Common myeloid progenitor, CD34-positive (primary cell): ENCODE results near the gene GNAO1.

Source experiments
- CTCF ChIA-PET: fragments of 350-600 bp; sonication (Branson Sonifier 250); formaldehyde crosslinking; loops from one replicate; lab custom pipeline; 2021; ENCODE audit warnings: antibody characterized with exemption; lab: Charles Lee
- POLR2A ChIA-PET: fragments of 350-600 bp; sonication (Branson Sonifier 250); formaldehyde crosslinking; loops from one replicate; lab custom pipeline; 2021; ENCODE audit warnings: antibody characterized with exemption; lab: Charles Lee
- DNase-seq, 3 donors: peaks; one replicate each; pipeline versions ENCODE4 v3.0.0 to v3.0.0-alpha.2; 2013
- H3K27ac ChIP-seq, 2 experiments: 1 replicate in 1 of 2; 2 replicates in 1 of 2; pipeline ENCODE4 v1.7.0; 2013; ENCODE audit warnings: inconsistent platforms in 2 of 2, low read length in 2 of 2, mild to moderate bottlenecking in 2 of 2, low read depth in 1 of 2, moderate library complexity in 1 of 2; ENCODE audit not compliant: severe bottlenecking in 2 of 2, insufficient read depth in 1 of 2, poor library complexity in 1 of 2
- H3K27me3 ChIP-seq, 5 experiments: replicated peaks in 2 of 5; 1 replicate in 3 of 5; 2 replicates in 2 of 5; pipeline versions ENCODE4 v1.6.1 to v1.7.0; 2013; ENCODE audit warnings: low read length in 4 of 5, mild to moderate bottlenecking in 2 of 5, moderate library complexity in 2 of 5, inconsistent platforms in 1 of 5; ENCODE audit not compliant: insufficient read depth in 5 of 5, control insufficient read depth in 4 of 5
- H3K36me3 ChIP-seq, 4 experiments: 1 replicate in 2 of 4; 2 replicates in 2 of 4; pipeline versions ENCODE4 v1.6.1 to v1.7.0; 2013; ENCODE audit warnings: low read length in 3 of 4, control low read depth in 1 of 4, mild to moderate bottlenecking in 1 of 4; ENCODE audit not compliant: control insufficient read depth in 4 of 4, insufficient read depth in 4 of 4
- H3K4me1 ChIP-seq, 4 experiments: 1 replicate in 3 of 4; 2 replicates in 1 of 4; pipeline versions ENCODE4 v1.6.1 to v1.7.1; 2013; ENCODE audit warnings: low read length in 3 of 4, mild to moderate bottlenecking in 3 of 4, control low read depth in 1 of 4, inconsistent platforms in 1 of 4, moderate library complexity in 1 of 4; ENCODE audit not compliant: control insufficient read depth in 4 of 4, insufficient read depth in 4 of 4; ENCODE audit errors: control extremely low read depth in 1 of 4
- H3K4me3 ChIP-seq, 7 experiments: 1 replicate in 4 of 7; 2 replicates in 3 of 7; pipeline versions ENCODE4 v1.5.1 to v1.7.0; 2013; ENCODE audit warnings: mild to moderate bottlenecking in 7 of 7, low read length in 6 of 7, moderate library complexity in 6 of 7, inconsistent platforms in 2 of 7, low read depth in 2 of 7, control low read depth in 1 of 7; ENCODE audit not compliant: insufficient read depth in 4 of 7, control insufficient read depth in 1 of 7; ENCODE audit errors: extremely low read depth in 1 of 7
- H3K9me3 ChIP-seq, 5 experiments: 1 replicate in 4 of 5; 2 replicates in 1 of 5; pipeline versions ENCODE4 v1.6.1 to v1.7.1; 2013; ENCODE audit warnings: low read length in 4 of 5, mild to moderate bottlenecking in 2 of 5, inconsistent platforms in 1 of 5, low read depth in 1 of 5, moderate library complexity in 1 of 5; ENCODE audit not compliant: control insufficient read depth in 4 of 5, insufficient read depth in 2 of 5; ENCODE audit errors: control extremely low read depth in 1 of 5
- WGBS: methylation state at CpG from one replicate; pipeline ENCODE4 v1.1.5; 2013; ENCODE audit not compliant: insufficient coverage; 5-methylcytosine and 5-hydroxymethylcytosine counted together

GNAO1 gene

GRCh38 chr16:56259425-56259779, 68.1 kb downstream of the GNAO1 start:
- POLR2A ChIA-PET: no interaction called here
- CTCF ChIA-PET: interaction anchor here (0.7 to 2.0 kb wide), 4 partner anchors 10 to 59 kb away, joined by 3 to 7 read pairs (median 4); no protein-coding TSS in a partner anchor
- peaks cover 0 to 3% (median 0%) of the 10 kb centered on the region in 5 experiments for H3K9me3 ChIP-seq

GRCh38 chr16:56260378-56261160, 69.3 kb downstream of the GNAO1 start:
- CTCF ChIA-PET: interaction anchor here (2.0 kb wide), 2 partner anchors 11 to 57 kb away, joined by 4 to 7 read pairs; no protein-coding TSS in a partner anchor
- DNase-seq: no peak
- peaks cover 3 to 32% (median 26%) of the 10 kb centered on the region in 4 experiments for H3K4me1 ChIP-seq
- no peaks in the 10 kb centered on the region for H3K36me3 ChIP-seq
- H3K9me3 ChIP-seq: peaks cover 0 to 3% (median 0%) of the 10 kb centered on the region in 5 experiments
- no peak overlapping the region for H3K27ac ChIP-seq
- POLR2A ChIA-PET: no interaction called here
- no peak overlapping the region for H3K4me3 ChIP-seq
- no peaks in the 10 kb centered on the region for H3K27me3 ChIP-seq
- 97% methylated on average over 11 of the region's 13 CpGs for WGBS

More at GRCh38 chr16:56259425-56259779, 68.1 kb downstream of the GNAO1 start:
- WGBS: 100% methylated on average over 3 of the region's 4 CpGs
- Histone ChIP-seq H3K36me3 (no peaks in the 10 kb centered on the region), H3K27me3 (no peaks in the 10 kb centered on the region), H3K4me1 (peaks cover 3 to 29% (median 25%) of the 10 kb centered on the region in 4 experiments), H3K27ac (no peak overlapping the region), H3K4me3 (no peak overlapping the region)
- no peak for DNase-seq

GRCh38 chr16:56261656-56262055, 70.4 kb downstream of the GNAO1 start:
- no peaks in the 10 kb centered on the region for H3K36me3 ChIP-seq
- H3K4me3 ChIP-seq: peak overlapping the region in 1 of 7 experiments; percentile 45
- no peaks in the 10 kb centered on the region for H3K9me3 ChIP-seq
- 95% methylated on average over 7 of the region's 7 CpGs for WGBS
- H3K27me3 ChIP-seq: no peaks in the 10 kb centered on the region
- POLR2A ChIA-PET: interaction anchor here (1.5 kb wide), 1 partner anchor 12 kb away, joined by 3 read pairs; no protein-coding TSS in a partner anchor
- CTCF ChIA-PET: interaction anchor here (0.8 to 2.3 kb wide), 4 partner anchors 8 to 46 kb away, joined by 3 to 10 read pairs (median 5); no protein-coding TSS in a partner anchor
- H3K27ac ChIP-seq: no peak overlapping the region
- peak in 1 of 3 donors; percentile 6 for DNase-seq
- H3K4me1 ChIP-seq: peaks cover 3 to 32% (median 26%) of the 10 kb centered on the region in 4 experiments

- no peaks in the 10 kb centered on the region for H3K9me3 ChIP-seq
- WGBS: 50% methylated on average over 2 of the region's 5 CpGs
- H3K27me3 ChIP-seq: no peaks in the 10 kb centered on the region
- H3K36me3 ChIP-seq: no peaks in the 10 kb centered on the region
- peaks cover 3 to 32% (median 26%) of the 10 kb centered on the region in 4 experiments for H3K4me1 ChIP-seq
- peak overlapping the region in 3 of 7 experiments; percentile 18 to 45 (median 32) for H3K4me3 ChIP-seq
- H3K27ac ChIP-seq: no peak overlapping the region
- POLR2A ChIA-PET: interaction anchor here (1.5 kb wide), 1 partner anchor 12 kb away, joined by 3 read pairs; no protein-coding TSS in a partner anchor
- CTCF ChIA-PET: interaction anchor here (0.8 to 2.3 kb wide), 6 partner anchors 9 to 46 kb away, joined by 3 to 10 read pairs (median 6); no protein-coding TSS in a partner anchor
- peak; percentile 25 to 89 (median 81) for DNase-seq
These were observed 70.9 kb downstream of the GNAO1 start for GRCh38 chr16:56262148-56262547.

GRCh38 chr16:56262551-56263245, 71.4 kb downstream of the GNAO1 start:
- DNase-seq: no peak
- no peaks in the 10 kb centered on the region for H3K36me3 ChIP-seq
- POLR2A ChIA-PET: interaction anchor here (1.5 kb wide), 1 partner anchor 13 kb away, joined by 3 read pairs; no protein-coding TSS in a partner anchor
- peaks cover 3 to 32% (median 26%) of the 10 kb centered on the region in 4 experiments for H3K4me1 ChIP-seq
- CTCF ChIA-PET: interaction anchor here (0.8 to 2.8 kb wide), 10 partner anchors 9 to 57 kb away, joined by 3 to 11 read pairs (median 5); no protein-coding TSS in a partner anchor
- H3K27ac ChIP-seq: no peak overlapping the region
- WGBS: 78% methylated on average over 6 of the region's 9 CpGs
- no peaks in the 10 kb centered on the region for H3K27me3 ChIP-seq
- peak overlapping the region in 3 of 7 experiments; percentile 18 to 45 (median 32) for H3K4me3 ChIP-seq
- no peaks in the 10 kb centered on the region for H3K9me3 ChIP-seq

- no peak overlapping the region for H3K4me3 ChIP-seq
- no peak overlapping the region for H3K27ac ChIP-seq
- H3K36me3 ChIP-seq: no peaks in the 10 kb centered on the region
- CTCF ChIA-PET: interaction anchor here (0.8 to 2.8 kb wide), 12 partner anchors 10 to 58 kb away, joined by 3 to 12 read pairs (median 4); no protein-coding TSS in a partner anchor
- POLR2A ChIA-PET: no interaction called here
- peaks cover 3 to 32% (median 26%) of the 10 kb centered on the region in 4 experiments for H3K4me1 ChIP-seq
- no peaks in the 10 kb centered on the region for H3K27me3 ChIP-seq
- WGBS: 90% methylated on average over 11 of the region's 11 CpGs
- peak in 1 of 3 donors; percentile 16 for DNase-seq
- H3K9me3 ChIP-seq: no peaks in the 10 kb centered on the region
These were observed 72.7 kb downstream of the GNAO1 start for GRCh38 chr16:56263711-56264608.
